H1 (cell line): ENCODE results near the gene RAB3IP.

Source experiments
- RNF2 ChIP-seq: fragments of 200-900, 300-1000 bp; sonication (generic); IDR thresholded peaks from 2 replicates; pipeline ENCODE4 v1.7.1; 2016; ENCODE audit warnings: borderline replicate concordance, low read depth, mild to moderate bottlenecking, antibody characterized with exemption, low read length; ENCODE audit not compliant: poor library complexity, severe bottlenecking; ENCODE audit errors: missing control alignments
- TF ChIP-seq, protein P1 (sequence below): IDR thresholded peaks from 2 replicates; pipeline ENCODE4 v1.6.1; 2012; ENCODE audit warnings: inconsistent platforms

DNA sequence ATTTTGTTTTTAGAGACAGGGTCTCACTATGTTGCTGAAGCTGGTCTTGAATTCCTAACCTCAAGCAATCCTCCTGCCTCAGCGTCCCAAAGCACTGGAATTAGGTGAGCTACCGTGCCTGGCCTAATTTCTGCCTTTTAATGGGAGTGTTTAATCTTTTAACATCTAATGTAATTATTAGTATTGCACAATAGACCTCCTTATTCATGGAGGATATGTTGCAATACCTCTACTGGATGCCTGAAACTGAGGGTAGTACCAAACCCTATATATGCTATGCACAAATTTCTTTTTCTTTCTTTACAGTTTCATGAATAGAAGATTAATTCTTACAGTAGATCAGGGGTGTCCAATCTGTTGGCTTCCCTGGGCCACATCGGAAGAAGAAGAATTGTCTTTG lies 134.1 kb downstream of the RAB3IP start:
- TF ChIP-seq RNF2 = no peak
- TF ChIP-seq, protein P1, sequence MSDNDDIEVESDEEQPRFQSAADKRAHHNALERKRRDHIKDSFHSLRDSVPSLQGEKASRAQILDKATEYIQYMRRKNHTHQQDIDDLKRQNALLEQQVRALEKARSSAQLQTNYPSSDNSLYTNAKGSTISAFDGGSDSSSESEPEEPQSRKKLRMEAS = no peak
